ENCODE data around the gene SDK2. TPM values are rescaled to one million over a fixed set of nuclear protein-coding genes. Genes with fewer than 3 reads are reported as not detected.
A peak's percentile ranks its signal among the peaks of the same experiment; 100 is the strongest.

SDK2 gene
- polyA plus RNA-seq, 6 donors from 2014 or later, result 0.10 to 6.3 (median 1.6) TPM

GRCh38 chr17:73548620-73549311 is 95.5 kb downstream of the SDK2 start:
- Mint-ChIP-seq H3K27me3 (no peaks in the 10 kb centered on the region), H3K9me3 (no peaks in the 10 kb centered on the region), H3K36me3 (peaks cover 0 to 5% of the 10 kb centered on the region in 2 donors), H3K27ac (peak overlapping the region in 3 of 6 donors; percentile 36 to 82 (median 57)), H3K4me1 (peaks cover 72 to 85% (median 75%) of the 10 kb centered on the region in 3 donors), H3K4me3 (peak overlapping the region in 1 of 8 donors; percentile 54)
- ATAC-seq (ENCODE audit: low read depth in 2 of 2), result no peak
- DNase-seq, result no peak

- peak overlapping the region in 2 of 8 donors; percentile 11 to 47 for H3K4me3 Mint-ChIP-seq
- DNase-seq (no peak), ATAC-seq (ENCODE audit: low read depth in 2 of 2) (no peak)
- H3K27me3 Mint-ChIP-seq, result no peaks in the 10 kb centered on the region
- peaks cover 0 to 5% of the 10 kb centered on the region in 2 donors for H3K36me3 Mint-ChIP-seq
- peaks cover 68 to 77% (median 68%) of the 10 kb centered on the region in 3 donors for H3K4me1 Mint-ChIP-seq
- peak overlapping the region in 4 of 6 donors; percentile 34 to 89 (median 52) for H3K27ac Mint-ChIP-seq
- no peaks in the 10 kb centered on the region for H3K9me3 Mint-ChIP-seq
Measured at GRCh38 chr17:73547790-73548189, 96.5 kb downstream of the SDK2 start.

GRCh38 chr17:73546770-73547536 is 97.3 kb downstream of the SDK2 start:
- Mint-ChIP-seq H3K4me1 (peaks cover 59 to 71% (median 64%) of the 10 kb centered on the region in 3 donors), H3K9me3 (no peaks in the 10 kb centered on the region), H3K4me3 (peak overlapping the region in 4 of 8 donors; percentile 7 to 76 (median 44)), H3K27ac (peak overlapping the region in 3 of 6 donors; percentile 38 to 81 (median 54)), H3K27me3 (no peaks in the 10 kb centered on the region), H3K36me3 (peaks cover 0 to 5% of the 10 kb centered on the region in 2 donors)
- peak; percentile 66 for DNase-seq
- ATAC-seq (ENCODE audit: low read depth in 2 of 2), result peak; percentile 97 to 99

- Mint-ChIP-seq H3K4me3 (no peak overlapping the region), H3K27ac (peak overlapping the region in 1 of 6 donors; percentile 16), H3K4me1 (peaks cover 53 to 64% (median 58%) of the 10 kb centered on the region in 3 donors)
Measured at GRCh38 chr17:73546114-73546513, 98.1 kb downstream of the SDK2 start.

DNA sequence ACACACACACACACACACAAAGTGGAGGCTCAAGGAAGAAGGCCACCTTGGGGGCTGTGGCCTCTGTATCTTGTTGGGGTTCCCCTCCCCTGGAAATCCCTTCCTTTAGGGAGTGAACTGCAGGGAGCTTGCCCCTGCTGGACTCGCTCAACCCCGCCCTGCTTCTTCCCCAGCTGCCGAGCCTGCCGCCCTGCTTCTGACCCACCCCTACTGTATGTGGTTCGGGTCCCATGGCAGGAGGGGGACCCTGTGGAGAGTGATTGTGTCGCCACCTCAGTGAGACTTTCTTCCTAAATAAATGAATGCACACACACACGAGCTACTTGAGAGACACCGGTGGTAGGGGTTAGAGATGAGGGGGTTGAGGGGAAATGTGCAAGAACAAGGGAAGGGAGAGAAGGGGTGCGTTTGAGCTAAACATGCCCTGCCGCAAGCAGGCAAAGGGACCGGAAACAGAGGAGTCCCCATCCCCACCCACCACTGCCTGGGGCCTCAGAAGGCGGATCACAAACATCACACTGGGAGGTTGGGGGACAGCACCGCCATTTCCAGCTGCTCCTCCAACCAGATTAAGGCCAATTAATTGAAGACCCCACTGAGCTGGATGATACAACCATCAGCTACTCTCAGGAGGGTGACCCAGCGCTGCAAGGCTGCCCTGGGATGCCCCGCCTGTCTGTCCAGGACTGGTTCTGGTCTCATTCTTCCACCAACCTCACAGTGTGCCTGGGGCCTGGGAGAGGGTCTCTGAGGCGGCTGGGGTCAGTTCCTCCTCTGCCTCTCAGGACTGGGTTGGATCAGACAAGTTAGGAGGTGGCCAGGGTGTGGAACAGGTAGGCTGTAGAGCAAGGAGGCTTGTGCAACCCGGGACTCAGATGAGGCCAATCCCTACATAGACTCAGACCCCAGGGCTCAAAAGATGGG is 98.9 kb downstream of the SDK2 start:
- no peaks in the 10 kb centered on the region for H3K9me3 Mint-ChIP-seq
- no peak for ATAC-seq (ENCODE audit: low read depth in 2 of 2)

More at GRCh38 chr17:73546114-73546513, 98.1 kb downstream of the SDK2 start:
- no peaks in the 10 kb centered on the region for H3K9me3 Mint-ChIP-seq
- ATAC-seq (ENCODE audit: low read depth in 2 of 2), result no peak
- peaks cover 0 to 5% of the 10 kb centered on the region in 2 donors for H3K36me3 Mint-ChIP-seq
- DNase-seq, result no peak
- H3K27me3 Mint-ChIP-seq, result no peaks in the 10 kb centered on the region

GRCh38 chr17:73544333-73544732 is 99.9 kb downstream of the SDK2 start:
- Mint-ChIP-seq H3K4me3 (peak overlapping the region in 2 of 8 donors; percentile 0 to 1), H3K36me3 (peaks cover 3 to 5% of the 10 kb centered on the region in 2 donors), H3K27me3 (no peaks in the 10 kb centered on the region), H3K4me1 (peaks cover 48 to 52% (median 50%) of the 10 kb centered on the region in 3 donors), H3K27ac (no peak overlapping the region), H3K9me3 (no peaks in the 10 kb centered on the region)
- ATAC-seq (ENCODE audit: low read depth in 2 of 2) (no peak), DNase-seq (no peak)

More for the DNA sequence above, 98.9 kb downstream of the SDK2 start:
- Mint-ChIP-seq H3K4me3 (peak overlapping the region in 2 of 8 donors; percentile 56 to 58), H3K27me3 (no peaks in the 10 kb centered on the region), H3K27ac (peak overlapping the region in 3 of 6 donors; percentile 59 to 68 (median 61)), H3K36me3 (peaks cover 0 to 5% of the 10 kb centered on the region in 2 donors), H3K4me1 (peaks cover 52 to 58% (median 53%) of the 10 kb centered on the region in 3 donors)
- DNase-seq, result no peak

DNA sequence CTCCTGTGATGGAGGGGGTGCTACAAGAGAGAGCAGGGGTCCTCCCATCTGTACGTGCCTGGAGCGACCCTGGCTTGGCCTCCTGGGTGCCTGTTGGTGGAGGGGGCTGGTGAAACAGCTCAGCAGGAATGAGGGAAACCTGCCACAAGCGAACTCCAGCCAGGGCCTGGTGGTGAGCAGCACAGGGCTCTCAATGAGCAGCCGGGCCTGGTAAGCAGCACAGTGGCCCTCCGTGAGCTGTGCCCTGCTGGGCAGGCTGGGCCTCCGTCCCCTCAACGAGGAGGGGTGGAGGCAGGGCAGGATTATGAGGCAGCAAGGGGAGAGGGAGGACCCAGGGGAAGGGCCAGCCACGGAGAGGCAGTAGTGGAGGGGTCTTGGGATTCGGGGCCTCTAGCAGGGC is 101.9 kb downstream of the SDK2 start:
- Mint-ChIP-seq H3K4me1 (peaks cover 36 to 39% (median 38%) of the 10 kb centered on the region in 3 donors), H3K27me3 (no peaks in the 10 kb centered on the region), H3K36me3 (peaks cover 5 to 8% of the 10 kb centered on the region in 2 donors), H3K4me3 (no peak overlapping the region), H3K9me3 (no peaks in the 10 kb centered on the region), H3K27ac (no peak overlapping the region)
- ATAC-seq (ENCODE audit: low read depth in 2 of 2) (no peak), DNase-seq (no peak)

- Mint-ChIP-seq H3K4me1 (peaks cover 28 to 31% (median 31%) of the 10 kb centered on the region in 3 donors), H3K4me3 (no peak overlapping the region), H3K27me3 (no peaks in the 10 kb centered on the region), H3K36me3 (peaks cover 5 to 8% of the 10 kb centered on the region in 2 donors), H3K9me3 (no peaks in the 10 kb centered on the region), H3K27ac (no peak overlapping the region)
- DNase-seq, result no peak
- no peak for ATAC-seq (ENCODE audit: low read depth in 2 of 2)
Measured at GRCh38 chr17:73541561-73541981, 102.7 kb downstream of the SDK2 start.

- Mint-ChIP-seq H3K4me3 (no peak overlapping the region), H3K27me3 (no peaks in the 10 kb centered on the region), H3K4me1 (peaks cover 30 to 34% (median 30%) of the 10 kb centered on the region in 3 donors), H3K36me3 (peaks cover 5 to 8% of the 10 kb centered on the region in 2 donors), H3K27ac (no peak overlapping the region), H3K9me3 (no peaks in the 10 kb centered on the region)
- no peak for DNase-seq
- no peak for ATAC-seq (ENCODE audit: low read depth in 2 of 2)
Measured at GRCh38 chr17:73541111-73541510, 103.1 kb downstream of the SDK2 start.

GRCh38 chr17:73539166-73539565 is 105.1 kb downstream of the SDK2 start:
- no peaks in the 10 kb centered on the region for H3K9me3 Mint-ChIP-seq
- peaks cover 1 to 8% of the 10 kb centered on the region in 2 donors for H3K36me3 Mint-ChIP-seq
- H3K4me3 Mint-ChIP-seq, result no peak overlapping the region
- no peak for ATAC-seq (ENCODE audit: low read depth in 2 of 2)
- peaks cover 26 to 30% (median 27%) of the 10 kb centered on the region in 3 donors for H3K4me1 Mint-ChIP-seq
- H3K27ac Mint-ChIP-seq, result peak overlapping the region in 5 of 6 donors; percentile 13 to 72 (median 59)
- H3K27me3 Mint-ChIP-seq, result no peaks in the 10 kb centered on the region
- no peak for DNase-seq

- Mint-ChIP-seq H3K4me3 (no peak overlapping the region), H3K27me3 (no peaks in the 10 kb centered on the region), H3K36me3 (peaks cover 0 to 8% of the 10 kb centered on the region in 2 donors), H3K4me1 (peaks cover 29 to 35% (median 33%) of the 10 kb centered on the region in 3 donors), H3K27ac (peak overlapping the region in 2 of 6 donors; percentile 37 to 58), H3K9me3 (no peaks in the 10 kb centered on the region)
- no peak for DNase-seq
- no peak for ATAC-seq (ENCODE audit: low read depth in 2 of 2)
Measured at GRCh38 chr17:73538445-73538844, 105.8 kb downstream of the SDK2 start.

- Mint-ChIP-seq H3K9me3 (no peaks in the 10 kb centered on the region), H3K27ac (no peak overlapping the region), H3K4me3 (peak overlapping the region in 1 of 8 donors; percentile 35), H3K27me3 (no peaks in the 10 kb centered on the region), H3K36me3 (peaks cover 0 to 8% of the 10 kb centered on the region in 2 donors), H3K4me1 (peaks cover 30 to 49% (median 39%) of the 10 kb centered on the region in 3 donors)
- ATAC-seq (ENCODE audit: low read depth in 2 of 2), result no peak
- no peak for DNase-seq
Measured at GRCh38 chr17:73536700-73537605, 107.3 kb downstream of the SDK2 start.
